ENCODE measurements around the gene SULT4A1. TPM values are rescaled to one million over a fixed set of nuclear protein-coding genes. Genes with fewer than 3 reads are reported as not detected.
A peak's percentile ranks its signal among the peaks of the same experiment; 100 is the strongest.

The SULT4A1 gene
- total RNA-seq, 1 donor from 2014 or later, result 6.6 TPM

GRCh38 chr22:43800970-43801369 is 61.3 kb downstream of the SULT4A1 start:
- no peaks in the 10 kb centered on the region for H3K4me1 Mint-ChIP-seq (ENCODE audit: low read depth)
- no peak overlapping the region for H3K4me3 Mint-ChIP-seq (ENCODE audit: low read depth)
- H3K27me3 Mint-ChIP-seq, result no peaks in the 10 kb centered on the region
- TF ChIP-seq, protein P1, sequence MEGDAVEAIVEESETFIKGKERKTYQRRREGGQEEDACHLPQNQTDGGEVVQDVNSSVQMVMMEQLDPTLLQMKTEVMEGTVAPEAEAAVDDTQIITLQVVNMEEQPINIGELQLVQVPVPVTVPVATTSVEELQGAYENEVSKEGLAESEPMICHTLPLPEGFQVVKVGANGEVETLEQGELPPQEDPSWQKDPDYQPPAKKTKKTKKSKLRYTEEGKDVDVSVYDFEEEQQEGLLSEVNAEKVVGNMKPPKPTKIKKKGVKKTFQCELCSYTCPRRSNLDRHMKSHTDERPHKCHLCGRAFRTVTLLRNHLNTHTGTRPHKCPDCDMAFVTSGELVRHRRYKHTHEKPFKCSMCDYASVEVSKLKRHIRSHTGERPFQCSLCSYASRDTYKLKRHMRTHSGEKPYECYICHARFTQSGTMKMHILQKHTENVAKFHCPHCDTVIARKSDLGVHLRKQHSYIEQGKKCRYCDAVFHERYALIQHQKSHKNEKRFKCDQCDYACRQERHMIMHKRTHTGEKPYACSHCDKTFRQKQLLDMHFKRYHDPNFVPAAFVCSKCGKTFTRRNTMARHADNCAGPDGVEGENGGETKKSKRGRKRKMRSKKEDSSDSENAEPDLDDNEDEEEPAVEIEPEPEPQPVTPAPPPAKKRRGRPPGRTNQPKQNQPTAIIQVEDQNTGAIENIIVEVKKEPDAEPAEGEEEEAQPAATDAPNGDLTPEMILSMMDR (IDR thresholded peaks at IDR 0.05; ENCODE audit: unreplicated experiment), result no peak
- H3K27ac Mint-ChIP-seq, result no peak overlapping the region
- H3K9me3 Mint-ChIP-seq (ENCODE audit: low read depth), result peaks cover 16% of the 10 kb centered on the region
- peaks cover 4% of the 10 kb centered on the region for H3K36me3 Mint-ChIP-seq (ENCODE audit: insufficient read depth)
- DNase-seq (ENCODE audit: low spot score, unreplicated experiment), result no peak

- TF ChIP-seq, protein P1 (IDR thresholded peaks at IDR 0.05; ENCODE audit: unreplicated experiment), result no peak
- H3K27ac Mint-ChIP-seq, result no peak overlapping the region
- no peak for DNase-seq (ENCODE audit: low spot score, unreplicated experiment)
- H3K9me3 Mint-ChIP-seq (ENCODE audit: low read depth), result peaks cover 16% of the 10 kb centered on the region
- H3K27me3 Mint-ChIP-seq, result no peaks in the 10 kb centered on the region
- peaks cover 4% of the 10 kb centered on the region for H3K36me3 Mint-ChIP-seq (ENCODE audit: insufficient read depth)
- H3K4me1 Mint-ChIP-seq (ENCODE audit: low read depth), result no peaks in the 10 kb centered on the region
- H3K4me3 Mint-ChIP-seq (ENCODE audit: low read depth), result no peak overlapping the region
Observed at GRCh38 chr22:43798492-43798891, 63.8 kb downstream of the SULT4A1 start.

- H3K36me3 Mint-ChIP-seq (ENCODE audit: insufficient read depth), result peaks cover 4% of the 10 kb centered on the region
- no peak overlapping the region for H3K27ac Mint-ChIP-seq
- DNase-seq (ENCODE audit: low spot score, unreplicated experiment), result no peak
- H3K4me3 Mint-ChIP-seq (ENCODE audit: low read depth), result no peak overlapping the region
- TF ChIP-seq, protein P1 (IDR thresholded peaks at IDR 0.05; ENCODE audit: unreplicated experiment), result peak; percentile 48
- H3K27me3 Mint-ChIP-seq, result no peaks in the 10 kb centered on the region
- peaks cover 12% of the 10 kb centered on the region for H3K9me3 Mint-ChIP-seq (ENCODE audit: low read depth)
- no peaks in the 10 kb centered on the region for H3K4me1 Mint-ChIP-seq (ENCODE audit: low read depth)
Observed at GRCh38 chr22:43796567-43796966, 65.7 kb downstream of the SULT4A1 start.

- Mint-ChIP-seq H3K4me3 (ENCODE audit: low read depth) (no peak overlapping the region), H3K36me3 (ENCODE audit: insufficient read depth) (no peaks in the 10 kb centered on the region), H3K4me1 (ENCODE audit: low read depth) (no peaks in the 10 kb centered on the region), H3K27ac (no peak overlapping the region), H3K27me3 (no peaks in the 10 kb centered on the region), H3K9me3 (ENCODE audit: low read depth) (peaks cover 3% of the 10 kb centered on the region)
- no peak for DNase-seq (ENCODE audit: low spot score, unreplicated experiment)
- TF ChIP-seq, protein P1 (IDR thresholded peaks at IDR 0.05; ENCODE audit: unreplicated experiment), result no peak
Observed at GRCh38 chr22:43795320-43795719, 67.0 kb downstream of the SULT4A1 start.

DNA sequence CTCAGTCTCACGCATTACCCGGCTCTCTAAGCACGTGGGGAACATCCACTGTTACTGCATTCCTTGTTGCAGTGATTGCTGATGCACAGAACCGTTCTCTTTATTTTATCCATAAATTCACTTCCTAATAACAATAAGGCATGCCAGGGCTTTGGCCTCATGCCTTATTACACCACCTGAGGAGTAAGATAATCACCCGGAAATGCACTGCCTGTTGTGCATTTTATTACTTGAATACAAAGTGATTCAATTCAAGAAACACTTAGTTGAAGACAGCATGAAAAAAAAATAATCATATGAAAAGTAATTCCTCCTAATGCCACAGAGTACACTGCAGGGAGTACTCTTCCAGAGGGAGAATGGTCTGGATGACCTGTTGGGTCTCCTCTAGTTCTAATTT is 69.4 kb downstream of the SULT4A1 start:
- Mint-ChIP-seq H3K4me1 (ENCODE audit: low read depth) (no peaks in the 10 kb centered on the region), H3K27me3 (no peaks in the 10 kb centered on the region), H3K9me3 (ENCODE audit: low read depth) (peaks cover 1% of the 10 kb centered on the region), H3K27ac (no peak overlapping the region), H3K36me3 (ENCODE audit: insufficient read depth) (no peaks in the 10 kb centered on the region), H3K4me3 (ENCODE audit: low read depth) (no peak overlapping the region)
- no peak for DNase-seq (ENCODE audit: low spot score, unreplicated experiment)
- TF ChIP-seq, protein P1 (IDR thresholded peaks at IDR 0.05; ENCODE audit: unreplicated experiment), result no peak
